GM12878 (cell line): ENCODE measurements around the gene CTSW. TPM values are rescaled to one million over a fixed set of nuclear protein-coding genes. Genes with fewer than 3 reads are reported as not detected.

Source experiments
- ATAC-seq: fragments of 200-7000 bp; cut with Tn5 transposase; 3 replicates; pipeline ENCODE4 v1.9.1; 2020; ENCODE audit warnings: mild to moderate bottlenecking, moderate library complexity
- BruUV-seq: library from RNA; stranded (reverse); fragments of 400-500 nt; replicated peaks from 2 replicates; lab custom pipeline; 2021; lab: Mats Ljungman, UMichigan
- CTCF ChIA-PET: fragments of 300-600 bp; sonication (Branson Sonifier 250); formaldehyde crosslinking; extraction: SDS; loops from one replicate; lab custom pipeline; 2021; ENCODE audit warnings: inconsistent platforms; lab: Yijun Ruan, JAX
- POLR2A ChIA-PET: fragments of 350-600 bp; formaldehyde crosslinking; extraction: SDS; loops from one replicate; lab custom pipeline; 2021; ENCODE audit warnings: inconsistent platforms; lab: Charles Lee
- RAD21 ChIA-PET: fragments of 300-600 bp; sonication (Branson Sonifier 250); formaldehyde crosslinking; loops from one replicate; lab custom pipeline; 2023; ENCODE audit warnings: antibody characterized with exemption; ENCODE audit not compliant: unreplicated experiment; lab: Charles Lee
- SMC1A ChIA-PET: fragments of 300-600 bp; sonication (Branson Sonifier 250); formaldehyde crosslinking; loops from one replicate; lab custom pipeline; 2023; ENCODE audit not compliant: unreplicated experiment, uncharacterized antibody; lab: Charles Lee
- DNase-seq: peaks from one replicate; pipeline ENCODE4 v3.0.0-alpha.2; 2011; ENCODE audit warnings: low read depth, low spot score
- FAIRE-seq: peaks from 3 replicates; lab custom pipeline; 2011; peaks lifted over from hg19 to GRCh38; lab: Jason Lieb, UNC
- H2AFZ ChIP-seq: 2 replicates; pipeline ENCODE4 v1.6.0; 2011; ENCODE audit warnings: low read depth, low read length, control low read depth; ENCODE audit not compliant: control insufficient read depth
- H3K27ac ChIP-seq: 2 replicates; pipeline ENCODE4 v1.5.1; 2011; ENCODE audit warnings: control low read depth; ENCODE audit not compliant: control insufficient read depth, insufficient read depth
- H3K27me3 ChIP-seq, 2 experiments: replicated peaks in 1 of 2; 2 replicates each; pipeline versions ENCODE4 v1.6.0 to v1.6.1; 2011; ENCODE audit warnings: low read length in 1 of 2; ENCODE audit not compliant: control insufficient read depth in 2 of 2, insufficient read depth in 2 of 2
- H3K36me3 ChIP-seq, 2 experiments: 2 replicates each; pipeline ENCODE4 v1.5.1; 2011; ENCODE audit warnings: low read length in 1 of 2; ENCODE audit not compliant: control insufficient read depth in 2 of 2, insufficient read depth in 2 of 2
- H3K4me1 ChIP-seq: 2 replicates; pipeline ENCODE4 v1.6.1; 2011; ENCODE audit warnings: mild to moderate bottlenecking, low read length, moderate library complexity, mixed read lengths; ENCODE audit not compliant: control insufficient read depth, insufficient read depth
- H3K4me2 ChIP-seq: 2 replicates; pipeline ENCODE4 v1.6.0; 2011; ENCODE audit warnings: control low read depth; ENCODE audit not compliant: control insufficient read depth, insufficient read depth
- H3K4me3 ChIP-seq: fragments of 200-600 bp; sonication (generic); 2 replicates; pipeline ENCODE4 v1.5.1; 2016
- H3K79me2 ChIP-seq: 2 replicates; pipeline ENCODE4 v1.6.0; 2011; ENCODE audit warnings: low read length; ENCODE audit not compliant: control insufficient read depth, insufficient read depth
- H3K9ac ChIP-seq: 2 replicates; pipeline ENCODE4 v1.8.0; 2011; ENCODE audit warnings: low read length, control low read depth, mixed read lengths; ENCODE audit not compliant: control insufficient read depth, insufficient read depth
- H3K9me3 ChIP-seq: replicated peaks from 3 replicates; pipeline ENCODE4 v1.5.1; 2011; ENCODE audit warnings: mild to moderate bottlenecking, low read length; ENCODE audit not compliant: control insufficient read depth, insufficient read depth
- H4K20me1 ChIP-seq: 2 replicates; pipeline ENCODE4 v1.6.0; 2011; ENCODE audit not compliant: control insufficient read depth, insufficient read depth
- CHD1 ChIP-seq: IDR thresholded peaks from 2 replicates; pipeline ENCODE4 v1.6.1; 2012; ENCODE audit warnings: low read depth, low read length, improper control_type of control experiment
- CHD4 ChIP-seq: fragments of 200-600 bp; sonication (generic); IDR thresholded peaks from 2 replicates; pipeline ENCODE4 v1.6.1; 2016; ENCODE audit warnings: mild to moderate bottlenecking
- CREM ChIP-seq: IDR thresholded peaks from 2 replicates; pipeline ENCODE4 v1.6.1; 2014; ENCODE audit warnings: antibody characterized with exemption, low read depth
- EZH2 ChIP-seq: IDR thresholded peaks from 2 replicates; pipeline ENCODE4 v1.6.1; 2012; ENCODE audit warnings: low read depth, mild to moderate bottlenecking, control low read depth, inconsistent platforms, low read length, borderline replicate concordance; ENCODE audit not compliant: control insufficient read depth
- JUND ChIP-seq: IDR thresholded peaks from 2 replicates; pipeline ENCODE4 v1.6.1; 2012; ENCODE audit warnings: low read depth, mild to moderate bottlenecking, low read length, improper control_type of control experiment, moderate library complexity
- NFIC ChIP-seq: IDR thresholded peaks from 2 replicates; pipeline ENCODE4 v1.6.1; 2012; ENCODE audit warnings: low read depth, mild to moderate bottlenecking, inconsistent platforms, low read length, moderate library complexity
- NFYB ChIP-seq: IDR thresholded peaks from 2 replicates; pipeline ENCODE4 v1.6.1; 2011; ENCODE audit warnings: low read depth, mild to moderate bottlenecking, low read length, improper control_type of control experiment, moderate library complexity; ENCODE audit not compliant: insufficient read depth
- POLR2AphosphoS5 ChIP-seq: IDR thresholded peaks from 2 replicates; pipeline ENCODE4 v1.6.1; 2011; ENCODE audit warnings: mild to moderate bottlenecking, low read length, inconsistent platforms
- RCOR1 ChIP-seq: conservative IDR thresholded peaks from 2 replicates; pipeline ENCODE4 v1.6.1; 2012; ENCODE audit warnings: low read depth, low read length, improper control_type of control experiment
- RFX5 ChIP-seq: IDR thresholded peaks from 2 replicates; pipeline ENCODE4 v1.6.1; 2011; ENCODE audit warnings: low read depth, low read length, improper control_type of control experiment
- TAF1 ChIP-seq: IDR thresholded peaks from 2 replicates; pipeline ENCODE4 v1.6.1; 2011; ENCODE audit warnings: mild to moderate bottlenecking, low read depth, low read length, borderline replicate concordance
- WRNIP1 ChIP-seq: IDR thresholded peaks from 2 replicates; pipeline ENCODE4 v1.6.1; 2011; ENCODE audit warnings: low read depth, low read length, improper control_type of control experiment, borderline replicate concordance
- ZBTB11 ChIP-seq: fragments of 450-650 bp; formaldehyde crosslinking; IDR thresholded peaks from 2 replicates; pipeline ENCODE4 v1.5.0; 2022; ENCODE audit warnings: mild to moderate bottlenecking, missing genetic modification characterization
- ZNF24 ChIP-seq: fragments of 450-650 bp; IDR thresholded peaks from 2 replicates; pipeline ENCODE4 v1.6.1; 2017; ENCODE audit warnings: antibody characterized with exemption, mild to moderate bottlenecking
- WGBS: methylation state at CpG from one replicate; pipeline ENCODE4 v1.1.6; 2016; ENCODE audit warnings: low lambda C conversion rate; ENCODE audit not compliant: insufficient replicate concordance, insufficient coverage; ENCODE audit errors: missing lambda C conversion rate; 5-methylcytosine and 5-hydroxymethylcytosine counted together
- in situ Hi-C: fragments of 300-500 bp; cut with MboI; formaldehyde crosslinking; loops from 9 replicates; pipeline ENCODE4 v1.14.3; 2018; ENCODE audit warnings: mixed read lengths
- intact Hi-C: fragments of 100-400 bp; cut with micrococcal nuclease; formaldehyde crosslinking; loops from one replicate; pipeline ENCODE4 v1.14.2; 2022; ENCODE audit not compliant: unreplicated experiment
- polyA plus RNA-seq, 11 experiments: library from polyadenylated mRNA; depleted of rRNA in 4 of 11; unstranded in 6 of 11; stranded (reverse) in 5 of 11; fragments of >200 nt; fragmentation: Nextera tagmentation in 4 of 11; fragmentation: Illumina TruSeq in 1 of 11; extraction: Ambion mirVana in 4 of 11; extraction: Trizol in 1 of 11; gene quantifications; 1 replicate in 1 of 11; 2 replicates in 10 of 11; pipeline versions ENCODE4 v1.2.1 to v1.2.3, GENCODE V29; 2011 to 2016; ENCODE audit warnings: inconsistent platforms in 2 of 11, missing spikeins in 2 of 11, low read depth in 1 of 11
- total RNA-seq, 4 experiments: library from RNA; depleted of rRNA in 3 of 4; stranded (reverse); fragments of >200 nt in 3 of 4; fragmentation: Illumina TruSeq in 1 of 4; extraction: Trizol in 1 of 4; gene quantifications; 2 replicates each; pipeline versions ENCODE4 v1.2.1 to v1.2.3, GENCODE V29; 2013 to 2021
- TF ChIP-seq, protein P1 (sequence below): fragments of 450-650 bp; IDR thresholded peaks from 2 replicates; pipeline ENCODE4 v1.6.1; 2017; ENCODE audit warnings: mild to moderate bottlenecking, moderate library complexity

The CTSW gene
- total and polyA plus RNA-seq, 10 of the 15 experiments (the other 5 are each of a cell fraction or from before 2014, with no cell fraction given) = 0.53 to 12.0 (median 1.7) TPM

DNA sequence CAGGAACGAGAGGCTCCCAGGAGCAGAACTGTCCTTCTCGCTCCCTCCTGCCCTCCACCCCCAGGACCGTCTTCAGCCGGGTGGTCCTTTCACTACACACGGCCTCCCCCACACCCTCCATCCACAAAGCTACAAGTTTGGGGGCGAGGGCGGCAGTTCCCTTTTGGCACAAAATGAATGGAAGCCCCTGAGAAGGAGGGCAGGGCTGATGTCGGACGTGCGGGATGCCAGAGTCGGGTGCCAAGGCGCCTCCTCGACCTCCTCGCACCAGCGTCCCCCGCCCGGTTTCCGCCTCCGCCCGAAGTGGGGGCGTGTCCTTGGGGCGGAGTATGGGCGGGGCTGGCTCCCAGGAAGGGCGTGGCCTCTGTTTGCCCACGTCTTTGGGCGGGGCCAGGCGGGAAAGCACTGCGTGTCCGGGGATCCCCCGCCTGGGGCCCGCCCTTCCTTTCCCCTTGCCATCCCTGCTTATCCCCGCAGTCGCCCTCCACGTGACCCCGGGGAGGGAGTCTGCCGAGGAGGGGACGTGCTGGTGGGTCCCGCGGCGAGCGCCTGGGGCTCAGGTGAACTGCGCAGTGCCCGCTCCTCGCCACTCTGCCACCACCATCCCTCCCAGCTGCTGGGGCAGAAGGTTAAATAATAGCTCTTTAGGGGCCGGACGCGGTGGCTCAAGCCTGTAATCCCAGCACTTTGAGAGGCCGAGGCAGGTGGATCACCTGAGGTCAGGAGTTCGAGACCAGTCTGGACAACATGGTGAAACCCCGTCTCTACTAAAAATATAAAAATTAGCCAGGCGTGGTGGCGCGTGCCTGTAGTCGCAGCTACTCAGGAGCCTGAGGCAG lies 6.1 kb upstream of the CTSW start:
- ChIA-PET POLR2A (interaction anchor here (0.6 to 2.1 kb wide), 9 partner anchors 12 to 396 kb away, joined by 3 to 22 read pairs (median 4); partner anchors contain the start of genes CCDC85B, FIBP and MUS81), CTCF (interaction anchor here (0.5 to 3.2 kb wide), 8 partner anchors 14 to 172 kb away, joined by 3 to 66 read pairs (median 4); partner anchors contain the start of genes CCDC85B, FIBP and MUS81), RAD21 (interaction anchor here (0.8 to 2.0 kb wide), 6 partner anchors 12 to 161 kb away, joined by 3 to 21 read pairs (median 7); partner anchors contain the start of genes CCDC85B, FIBP and KAT5), SMC1A (interaction anchor here (1.0 to 2.1 kb wide), 5 partner anchors 10 to 87 kb away, joined by 3 to 13 read pairs (median 5); partner anchors contain the start of genes CCDC85B, CFL1 and MUS81)
- in situ Hi-C loops (loop anchor here (25.0 kb wide), 1 partner anchor 1636 kb away; the partner anchor contains the start of genes DNAJC4, FKBP2, NUDT22 and PPP1R14B), intact Hi-C loops (no loop called here)
- DNase-seq (peak; percentile 87), FAIRE-seq (peak; percentile 90), ATAC-seq (peak; percentile 89)
- BruUV-seq = no TSS peak
- Histone ChIP-seq H3K9ac (peak overlapping the region; percentile 82), H3K4me2 (peak overlapping the region; percentile 96), H3K9me3 (no peaks in the 10 kb centered on the region), H2AFZ (peak overlapping the region; percentile 73), H3K4me3 (peak overlapping the region; percentile 87), H3K4me1 (peaks cover 11% of the 10 kb centered on the region), H3K27me3 (no peaks in the 10 kb centered on the region), H3K27ac (peak overlapping the region; percentile 51), H3K79me2 (no peaks in the 10 kb centered on the region), H4K20me1 (no peaks in the 10 kb centered on the region), H3K36me3 (no peaks in the 10 kb centered on the region)
- WGBS = 4% methylated on average over 53 of the region's 54 CpGs
- TF ChIP-seq, protein P1, sequence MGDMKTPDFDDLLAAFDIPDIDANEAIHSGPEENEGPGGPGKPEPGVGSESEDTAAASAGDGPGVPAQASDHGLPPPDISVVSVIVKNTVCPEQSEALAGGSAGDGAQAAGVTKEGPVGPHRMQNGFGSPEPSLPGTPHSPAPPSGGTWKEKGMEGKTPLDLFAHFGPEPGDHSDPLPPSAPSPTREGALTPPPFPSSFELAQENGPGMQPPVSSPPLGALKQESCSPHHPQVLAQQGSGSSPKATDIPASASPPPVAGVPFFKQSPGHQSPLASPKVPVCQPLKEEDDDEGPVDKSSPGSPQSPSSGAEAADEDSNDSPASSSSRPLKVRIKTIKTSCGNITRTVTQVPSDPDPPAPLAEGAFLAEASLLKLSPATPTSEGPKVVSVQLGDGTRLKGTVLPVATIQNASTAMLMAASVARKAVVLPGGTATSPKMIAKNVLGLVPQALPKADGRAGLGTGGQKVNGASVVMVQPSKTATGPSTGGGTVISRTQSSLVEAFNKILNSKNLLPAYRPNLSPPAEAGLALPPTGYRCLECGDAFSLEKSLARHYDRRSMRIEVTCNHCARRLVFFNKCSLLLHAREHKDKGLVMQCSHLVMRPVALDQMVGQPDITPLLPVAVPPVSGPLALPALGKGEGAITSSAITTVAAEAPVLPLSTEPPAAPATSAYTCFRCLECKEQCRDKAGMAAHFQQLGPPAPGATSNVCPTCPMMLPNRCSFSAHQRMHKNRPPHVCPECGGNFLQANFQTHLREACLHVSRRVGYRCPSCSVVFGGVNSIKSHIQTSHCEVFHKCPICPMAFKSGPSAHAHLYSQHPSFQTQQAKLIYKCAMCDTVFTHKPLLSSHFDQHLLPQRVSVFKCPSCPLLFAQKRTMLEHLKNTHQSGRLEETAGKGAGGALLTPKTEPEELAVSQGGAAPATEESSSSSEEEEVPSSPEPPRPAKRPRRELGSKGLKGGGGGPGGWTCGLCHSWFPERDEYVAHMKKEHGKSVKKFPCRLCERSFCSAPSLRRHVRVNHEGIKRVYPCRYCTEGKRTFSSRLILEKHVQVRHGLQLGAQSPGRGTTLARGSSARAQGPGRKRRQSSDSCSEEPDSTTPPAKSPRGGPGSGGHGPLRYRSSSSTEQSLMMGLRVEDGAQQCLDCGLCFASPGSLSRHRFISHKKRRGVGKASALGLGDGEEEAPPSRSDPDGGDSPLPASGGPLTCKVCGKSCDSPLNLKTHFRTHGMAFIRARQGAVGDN = 0 out of 2 replicates have a peak, but pooled peaks have one; percentile 32
- TF ChIP-seq ZBTB11 (CRISPR knock-in tag) (no peak), NFYB (no peak), POLR2AphosphoS5 (peak; percentile 39; the same call in 1 of the 2 replicates), RFX5 (no peak), EZH2 (no peak), NFIC (no peak), CHD1 (no peak), JUND (no peak), CHD4 (0 out of 2 replicates have a peak, but pooled peaks have one; percentile 64), WRNIP1 (no peak), CREM (peak; percentile 56; the same call in 1 of the 2 replicates), ZNF24 (no peak), TAF1 (no peak), RCOR1 (no peak)
